ENCODE results near the gene TBC1D20. TPM values are rescaled to one million over a fixed set of nuclear protein-coding genes. Genes with fewer than 3 reads are reported as not detected.

The TBC1D20 gene
- total RNA-seq, 2 experiments from 2014 or later, result 16.2 to 17.4 TPM

GRCh38 chr20:408843-409696 is 53.3 kb downstream of the TBC1D20 start:
- no peaks in the 10 kb centered on the region for H3K27me3 Mint-ChIP-seq (ENCODE audit: low read depth)
- peak overlapping the region; percentile 90 for H3K4me3 Mint-ChIP-seq
- DNase-seq, result peak; percentile 56
- H3K9me3 Mint-ChIP-seq, result no peaks in the 10 kb centered on the region
- H3K27ac Mint-ChIP-seq, result peak overlapping the region; percentile 94
- H3K36me3 Mint-ChIP-seq (ENCODE audit: low read depth), result peaks cover 46% of the 10 kb centered on the region
- intact Hi-C loops (cut with micrococcal nuclease), result loop anchor here (1.0 to 2.0 kb wide), 4 partner anchors 28 to 236 kb away; partner anchors contain the start of genes CSNK2A1 and TBC1D20
- CTCF ChIA-PET, result interaction anchor here (1.2 kb wide), 1 partner anchor 9 kb away, joined by 3 read pairs; no protein-coding TSS in a partner anchor
- peaks cover 54% of the 10 kb centered on the region for H3K4me1 Mint-ChIP-seq (ENCODE audit: low read depth)

DNA sequence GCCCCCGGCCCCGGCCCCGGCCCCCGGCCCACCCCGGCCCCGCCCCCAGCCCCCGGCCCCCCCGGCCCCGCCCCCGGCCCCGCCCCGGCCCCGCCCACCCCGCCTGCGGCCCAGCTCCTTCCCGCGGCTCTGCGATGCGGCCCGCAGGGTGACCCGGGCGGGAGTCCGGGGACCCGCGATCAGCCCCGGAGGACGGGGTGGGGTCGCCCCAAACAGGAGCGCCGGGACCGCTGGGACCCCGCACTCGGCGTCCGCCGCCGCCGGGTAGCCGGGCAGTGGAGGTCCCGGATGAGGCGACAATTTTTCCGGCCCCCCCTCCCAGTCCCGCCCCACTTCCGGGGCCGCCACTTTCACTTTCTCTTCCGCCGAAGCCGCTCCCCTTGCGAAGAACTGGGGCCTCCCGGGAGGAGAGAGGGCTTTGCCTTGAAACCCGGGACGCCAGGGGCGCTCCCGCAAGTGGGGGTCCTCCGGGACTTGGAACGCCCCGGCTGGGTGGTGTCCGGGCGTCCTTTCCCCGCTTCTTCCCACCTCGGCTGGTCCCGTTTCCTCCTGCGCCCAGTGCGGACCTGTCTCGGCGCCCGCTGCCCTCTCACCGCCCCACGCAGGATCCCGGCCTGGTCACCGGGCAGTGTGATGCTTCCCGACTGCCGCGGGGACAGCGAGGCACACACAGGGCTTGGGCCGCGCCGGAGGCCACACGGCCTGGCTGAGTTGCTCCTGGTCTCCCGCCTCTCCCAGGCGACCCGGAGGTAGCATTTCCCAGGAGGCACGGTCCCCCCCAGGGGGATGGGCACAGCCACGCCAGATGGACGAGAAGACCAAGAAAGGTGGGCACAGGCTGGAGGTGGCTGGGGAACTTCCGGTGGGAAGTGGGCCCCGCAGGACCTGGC is 54.1 kb downstream of the TBC1D20 start, which contains the start of gene RBCK1:
Gene RBCK1, plus strand, starts transcription at position 347 of the 890 bp plus-strand sequence. Its CDS starts 459 bp downstream, at position 806.
- Mint-ChIP-seq H3K27ac (peak within 1 kb of the TSS; percentile 94), H3K4me1 (ENCODE audit: low read depth) (peaks cover 45% of the 10 kb centered on the region), H3K4me3 (peak within 1 kb of the TSS; percentile 90), H3K9me3 (peaks cover 2% of the 10 kb centered on the region), H3K27me3 (ENCODE audit: low read depth) (no peaks in the 10 kb centered on the region), H3K36me3 (ENCODE audit: low read depth) (peaks cover 41% of the 10 kb centered on the region)
- CTCF ChIA-PET, result interaction anchor here (0.7 to 1.4 kb wide), 6 partner anchors 24 to 84 kb away, joined by 3 to 5 read pairs (median 4); partner anchors contain the start of gene TRIB3
- DNase-seq, result peak; percentile 90
- intact Hi-C loops (cut with micrococcal nuclease), result loop anchor here (1.0 to 2.0 kb wide), 7 partner anchors 25 to 237 kb away; partner anchors contain the start of genes CSNK2A1 and TBC1D20

- peaks cover 34% of the 10 kb centered on the region for H3K36me3 Mint-ChIP-seq (ENCODE audit: low read depth)
- intact Hi-C loops (cut with micrococcal nuclease), result loop anchor here (1.0 to 2.0 kb wide), 3 partner anchors 26 to 72 kb away; no protein-coding TSS in a partner anchor
- no peaks in the 10 kb centered on the region for H3K27me3 Mint-ChIP-seq (ENCODE audit: low read depth)
- H3K4me1 Mint-ChIP-seq (ENCODE audit: low read depth), result peaks cover 43% of the 10 kb centered on the region
- CTCF ChIA-PET, result interaction anchor here (0.6 to 1.4 kb wide), 9 partner anchors 24 to 141 kb away, joined by 3 to 5 read pairs (median 4); partner anchors contain the start of gene TRIB3
- H3K27ac Mint-ChIP-seq, result peak overlapping the region; percentile 85
- DNase-seq, result peak; percentile 74
- peaks cover 2% of the 10 kb centered on the region for H3K9me3 Mint-ChIP-seq
- peak overlapping the region; percentile 86 for H3K4me3 Mint-ChIP-seq
Observed at GRCh38 chr20:407133-407952, 55.0 kb downstream of the TBC1D20 start.

DNA sequence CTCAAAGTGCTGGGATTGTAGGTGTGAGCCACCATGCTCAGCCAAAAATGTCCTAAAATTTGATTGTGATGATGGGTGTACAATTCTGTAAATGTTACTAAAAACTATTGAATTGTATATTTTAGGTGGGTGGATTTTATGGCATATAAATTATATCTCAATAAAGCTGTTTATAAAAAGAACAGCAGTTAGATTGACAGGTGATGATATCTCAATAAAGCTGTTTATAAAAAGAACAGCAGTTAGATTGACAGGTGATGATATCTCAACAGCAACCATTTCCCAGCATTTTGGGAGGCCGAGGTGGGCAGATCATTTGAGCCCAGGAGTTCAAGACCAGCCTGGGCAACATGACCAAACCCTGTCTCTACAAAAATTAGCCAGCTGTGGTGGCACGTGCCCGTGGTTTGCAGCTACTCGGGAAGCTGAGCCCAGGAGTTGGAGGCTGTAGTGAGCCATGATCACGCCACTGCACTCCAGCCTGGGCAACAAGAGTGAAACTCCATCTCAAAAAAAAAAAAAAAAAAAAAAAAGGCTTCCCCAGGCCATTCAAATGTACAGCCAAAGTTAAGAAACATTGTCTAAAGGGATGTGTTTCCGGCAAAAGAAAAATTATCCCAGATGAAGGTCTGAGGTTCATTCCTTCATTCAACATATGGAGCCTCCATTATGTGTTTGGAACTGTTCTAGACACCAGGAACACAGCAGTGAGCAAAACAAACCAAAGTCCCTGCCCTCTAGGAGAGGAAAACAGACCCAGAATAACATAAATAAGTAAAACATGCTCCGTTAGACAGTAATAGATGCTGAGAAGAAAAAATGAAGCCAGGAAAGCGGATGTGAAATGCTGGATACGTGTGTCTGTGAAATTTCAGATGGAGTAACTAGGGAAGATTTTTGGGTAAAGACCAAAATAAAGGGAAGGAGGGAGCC is 55.9 kb downstream of the TBC1D20 start:
- H3K4me1 Mint-ChIP-seq (ENCODE audit: low read depth), result peaks cover 41% of the 10 kb centered on the region
- H3K27ac Mint-ChIP-seq, result peak overlapping the region; percentile 85
- no peaks in the 10 kb centered on the region for H3K27me3 Mint-ChIP-seq (ENCODE audit: low read depth)
- no peak for DNase-seq
- intact Hi-C loops (cut with micrococcal nuclease), result loop anchor here (1.0 to 2.0 kb wide), 3 partner anchors 27 to 73 kb away; no protein-coding TSS in a partner anchor
- peaks cover 2% of the 10 kb centered on the region for H3K9me3 Mint-ChIP-seq
- peak overlapping the region; percentile 86 for H3K4me3 Mint-ChIP-seq
- CTCF ChIA-PET, result interaction anchor here (0.6 to 1.4 kb wide), 8 partner anchors 25 to 140 kb away, joined by 3 to 5 read pairs (median 4); partner anchors contain the start of gene TRIB3
- peaks cover 26% of the 10 kb centered on the region for H3K36me3 Mint-ChIP-seq (ENCODE audit: low read depth)

DNA sequence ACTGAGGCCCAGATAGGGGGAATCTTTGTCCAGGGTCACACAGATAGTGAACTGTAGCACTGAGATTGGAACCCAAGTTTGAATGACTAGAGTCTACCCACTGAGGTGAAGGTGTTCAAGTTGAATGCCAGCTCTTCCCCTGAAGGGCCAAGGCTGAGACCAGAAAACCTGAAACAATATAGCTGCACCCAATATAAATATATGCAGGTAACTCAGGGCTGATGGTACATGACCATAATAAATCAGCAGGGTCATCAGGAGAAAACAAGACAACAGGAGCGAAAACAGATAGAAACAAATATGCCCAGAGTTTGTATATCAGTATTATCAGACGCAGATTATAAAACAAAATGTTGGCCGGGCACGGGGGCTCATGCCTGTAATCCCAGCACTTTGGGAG is 58.2 kb downstream of the TBC1D20 start:
- no peak overlapping the region for H3K27ac Mint-ChIP-seq

GRCh38 chr20:403582-403957 is 58.8 kb downstream of the TBC1D20 start:
- no peaks in the 10 kb centered on the region for H3K27me3 Mint-ChIP-seq (ENCODE audit: low read depth)
- intact Hi-C loops (cut with micrococcal nuclease), result no loop called here
- peaks cover 2% of the 10 kb centered on the region for H3K9me3 Mint-ChIP-seq
- CTCF ChIA-PET, result interaction anchor here (1.6 kb wide), 1 partner anchor 10 kb away, joined by 4 read pairs; no protein-coding TSS in a partner anchor
- no peak overlapping the region for H3K27ac Mint-ChIP-seq
- no peak for DNase-seq
- no peak overlapping the region for H3K4me3 Mint-ChIP-seq
- H3K4me1 Mint-ChIP-seq (ENCODE audit: low read depth), result peaks cover 22% of the 10 kb centered on the region
- H3K36me3 Mint-ChIP-seq (ENCODE audit: low read depth), result peaks cover 1% of the 10 kb centered on the region

More for the DNA sequence above, 58.2 kb downstream of the TBC1D20 start:
- H3K9me3 Mint-ChIP-seq, result peaks cover 2% of the 10 kb centered on the region
- CTCF ChIA-PET, result interaction anchor here (0.9 to 1.6 kb wide), 2 partner anchors 11 to 28 kb away, joined by 3 to 4 read pairs; no protein-coding TSS in a partner anchor
- no peaks in the 10 kb centered on the region for H3K27me3 Mint-ChIP-seq (ENCODE audit: low read depth)
- H3K4me3 Mint-ChIP-seq, result no peak overlapping the region
- no peak for DNase-seq
- H3K36me3 Mint-ChIP-seq (ENCODE audit: low read depth), result peaks cover 3% of the 10 kb centered on the region
- intact Hi-C loops (cut with micrococcal nuclease), result no loop called here
- peaks cover 22% of the 10 kb centered on the region for H3K4me1 Mint-ChIP-seq (ENCODE audit: low read depth)

- no peak overlapping the region for H3K4me3 Mint-ChIP-seq
- no peaks in the 10 kb centered on the region for H3K27me3 Mint-ChIP-seq (ENCODE audit: low read depth)
- H3K4me1 Mint-ChIP-seq (ENCODE audit: low read depth), result peaks cover 22% of the 10 kb centered on the region
- peaks cover 2% of the 10 kb centered on the region for H3K9me3 Mint-ChIP-seq
- peaks cover 3% of the 10 kb centered on the region for H3K36me3 Mint-ChIP-seq (ENCODE audit: low read depth)
- intact Hi-C loops (cut with micrococcal nuclease), result no loop called here
- CTCF ChIA-PET, result interaction anchor here (0.8 to 1.6 kb wide), 3 partner anchors 10 to 242 kb away, joined by 3 to 7 read pairs (median 4); no protein-coding TSS in a partner anchor
- H3K27ac Mint-ChIP-seq, result peak overlapping the region; percentile 5
- no peak for DNase-seq
Observed at GRCh38 chr20:402898-403581, 59.3 kb downstream of the TBC1D20 start.

DNA sequence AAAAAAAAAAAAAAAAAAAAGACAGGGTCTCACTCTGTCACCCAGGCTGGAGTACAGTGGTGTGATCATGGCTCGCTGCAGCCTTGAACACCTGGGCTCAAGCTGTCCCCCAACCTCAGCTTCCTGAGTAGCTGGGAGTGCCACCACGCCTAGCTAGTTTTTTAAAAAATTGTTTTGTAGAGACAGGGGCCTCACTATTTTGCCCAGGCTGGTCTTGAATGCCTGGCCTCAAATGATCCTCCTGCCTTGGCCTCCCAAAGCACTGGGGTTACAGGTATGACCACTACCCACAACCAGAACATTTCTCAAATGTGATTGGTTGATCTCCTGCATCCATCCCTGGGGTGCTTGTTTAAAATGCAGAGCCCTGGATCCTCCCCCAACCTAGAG is 59.8 kb downstream of the TBC1D20 start:
- H3K9me3 Mint-ChIP-seq, result peaks cover 2% of the 10 kb centered on the region
- no peak overlapping the region for H3K27ac Mint-ChIP-seq
- no peaks in the 10 kb centered on the region for H3K27me3 Mint-ChIP-seq (ENCODE audit: low read depth)
- H3K36me3 Mint-ChIP-seq (ENCODE audit: low read depth), result peaks cover 9% of the 10 kb centered on the region
- CTCF ChIA-PET, result interaction anchor here (0.8 to 1.6 kb wide), 3 partner anchors 9 to 243 kb away, joined by 3 to 7 read pairs (median 4); no protein-coding TSS in a partner anchor
- peaks cover 22% of the 10 kb centered on the region for H3K4me1 Mint-ChIP-seq (ENCODE audit: low read depth)
- intact Hi-C loops (cut with micrococcal nuclease), result no loop called here
- no peak for DNase-seq
- H3K4me3 Mint-ChIP-seq, result no peak overlapping the region

GRCh38 chr20:401682-402495 is 60.4 kb downstream of the TBC1D20 start:
- Mint-ChIP-seq H3K27me3 (ENCODE audit: low read depth) (no peaks in the 10 kb centered on the region), H3K9me3 (peaks cover 2% of the 10 kb centered on the region), H3K27ac (peak overlapping the region; percentile 70), H3K4me1 (ENCODE audit: low read depth) (peaks cover 16% of the 10 kb centered on the region), H3K36me3 (ENCODE audit: low read depth) (peaks cover 12% of the 10 kb centered on the region), H3K4me3 (no peak overlapping the region)
- intact Hi-C loops (cut with micrococcal nuclease), result no loop called here
- DNase-seq, result peak; percentile 57
- CTCF ChIA-PET, result interaction anchor here (0.8 to 1.0 kb wide), 2 partner anchors 30 to 243 kb away, joined by 3 to 7 read pairs; no protein-coding TSS in a partner anchor
